Measurements from ENCODE around the gene SLC35D2. TPM values are rescaled to one million over a fixed set of nuclear protein-coding genes. Genes with fewer than 3 reads are reported as not detected.

SLC35D2 gene
- total and polyA plus RNA-seq, 7 donors: 2.0 to 5.9 (median 3.1) TPM

- DNase-seq: no peak
- Histone ChIP-seq H3K27ac (no peak overlapping the region), H3K27me3 (ENCODE audit: insufficient read depth in 3 of 3, low read length in 2 of 3) (no peaks in the 10 kb centered on the region), H3K4me1 (no peaks in the 10 kb centered on the region), H3K36me3 (ENCODE audit: insufficient read depth in 1 of 2, low read depth in 1 of 2) (no peaks in the 10 kb centered on the region), H3K9me3 (peaks cover 6% of the 10 kb centered on the region), H3K4me3 (no peak overlapping the region)
- no peak for TF ChIP-seq CTCF (IDR thresholded peaks at IDR 0.05)
- intact Hi-C loops (cut with DNase I): no loop called here
- WGBS, 3 donors: 89 to 96% (median 93%) methylated on average over 7 to 8 of the region's 8 CpGs
- no peak for ATAC-seq
Observed at GRCh38 chr9:96279932-96280331, 103.6 kb downstream of the SLC35D2 start.

GRCh38 chr9:96274939-96275338 is 108.6 kb downstream of the SLC35D2 start:
- ATAC-seq: no peak

More at GRCh38 chr9:96274939-96275338, 108.6 kb downstream of the SLC35D2 start:
- Histone ChIP-seq H3K9me3 (peaks cover 10% of the 10 kb centered on the region), H3K27ac (no peak overlapping the region), H3K4me1 (no peaks in the 10 kb centered on the region), H3K4me3 (no peak overlapping the region), H3K36me3 (ENCODE audit: insufficient read depth in 1 of 2, low read depth in 1 of 2) (no peaks in the 10 kb centered on the region), H3K27me3 (ENCODE audit: insufficient read depth in 3 of 3, low read length in 2 of 3) (no peaks in the 10 kb centered on the region)
- intact Hi-C loops (cut with DNase I): no loop called here
- DNase-seq: no peak
- WGBS, 3 donors: 72 to 75% (median 74%) methylated on average over 2 of the region's 2 CpGs
- TF ChIP-seq CTCF (IDR thresholded peaks at IDR 0.05): no peak

Other genes starting within 250 kb of the SLC35D2 start
- gene HSD17B3, start 81.5 kb downstream of the SLC35D2 start, total RNA-seq: 1 to 10 TPM in 1 of 4 donors, under 1 TPM in 1, not detected in 2; 0.34 to 1.1 TPM
- under 1 TPM in 2 of 3 donors, not detected in 1; 0.16 to 0.26 TPM for gene HSD17B3, start 81.5 kb downstream of the SLC35D2 start, polyA plus RNA-seq
- 1 to 10 TPM in 2 of 4 donors, under 1 TPM in 2; 0.69 to 1.9 (median 1.2) TPM for gene ZNF367, start 34.7 kb upstream of the SLC35D2 start, total RNA-seq
- 1 to 10 TPM; 1.0 to 3.3 (median 1.7) TPM for gene ZNF367, start 34.7 kb upstream of the SLC35D2 start, polyA plus RNA-seq
- 10 to 100 TPM in 2 of 4 donors, 1 to 10 TPM in 2; 6.4 to 14.4 (median 10.0) TPM for gene HABP4, start 66.5 kb upstream of the SLC35D2 start, total RNA-seq
- gene HABP4, start 66.5 kb upstream of the SLC35D2 start, polyA plus RNA-seq: 10 to 100 TPM in 1 of 3 donors, 1 to 10 TPM in 2; 8.7 to 13.6 (median 9.3) TPM
- 10 to 100 TPM in 1 of 4 donors, 1 to 10 TPM in 3; 2.1 to 10.7 (median 6.1) TPM for gene CDC14B, start 236.1 kb upstream of the SLC35D2 start, total RNA-seq
- gene CDC14B, start 236.1 kb upstream of the SLC35D2 start, polyA plus RNA-seq: 1 to 10 TPM in 2 of 3 donors, under 1 TPM in 1; 0.87 to 2.6 (median 2.5) TPM

Data from psoas muscle (tissue), 8 donors.